Fibroblast of pulmonary artery (primary cell): Measurements from ENCODE around the gene ALDH7A1.

Source experiments
- DNase-seq: peaks from one replicate; pipeline ENCODE4 v3.0.0-alpha.2; 2010; ENCODE audit warnings: low read depth
- H3K4me3 ChIP-seq: replicated peaks from 2 replicates; pipeline ENCODE4 v1.5.1; 2011; ENCODE audit warnings: low read depth, mild to moderate bottlenecking, control low read depth, low read length, moderate library complexity
- CTCF ChIP-seq: IDR thresholded peaks from 2 replicates; pipeline ENCODE4 v1.5.1; 2011; ENCODE audit warnings: mild to moderate bottlenecking, control low read depth, low read length, inconsistent platforms; ENCODE audit errors: missing control alignments

Gene ALDH7A1

DNA sequence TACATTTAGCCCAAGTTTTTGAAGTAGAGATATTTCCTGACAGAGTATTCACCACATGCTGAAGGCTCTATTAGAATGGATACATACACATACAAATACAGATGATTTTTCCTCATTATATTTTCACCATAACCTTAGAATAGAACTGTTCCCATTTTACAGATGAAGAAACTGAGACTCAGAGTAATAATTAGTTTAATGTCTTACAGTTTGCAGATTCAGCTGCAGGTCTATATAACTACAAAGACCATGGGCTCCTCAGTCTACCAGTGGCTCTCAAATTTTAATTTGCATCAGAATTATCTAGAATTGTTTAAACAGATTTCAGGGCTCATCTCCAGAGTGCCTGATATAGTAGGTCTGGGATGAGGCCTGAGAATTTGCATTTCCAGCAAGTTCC is 107.4 kb downstream of the ALDH7A1 start:
- no peak for TF ChIP-seq CTCF
- no peak overlapping the region for H3K4me3 ChIP-seq
- no peak for DNase-seq

DNA sequence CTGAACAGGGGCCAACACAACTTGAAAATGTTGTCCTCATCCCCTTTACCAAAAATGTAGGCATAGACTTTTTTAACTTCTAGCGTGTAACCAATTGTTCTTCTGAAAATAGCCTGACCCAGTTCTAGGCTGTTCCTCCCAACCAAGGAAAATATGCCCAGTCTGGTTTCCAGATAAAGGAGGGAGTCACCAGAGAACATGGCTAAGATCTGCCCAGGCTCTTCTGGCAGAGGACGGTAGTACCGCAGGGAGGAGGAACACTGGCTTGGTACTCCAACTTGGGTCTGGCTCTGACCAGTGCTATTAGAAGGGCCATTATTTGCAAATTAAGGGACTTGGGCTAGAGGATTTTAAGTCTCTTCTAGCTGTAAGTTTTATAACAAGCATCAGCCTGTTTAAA is 108.7 kb downstream of the ALDH7A1 start:
- no peak for TF ChIP-seq CTCF
- no peak overlapping the region for H3K4me3 ChIP-seq
- no peak for DNase-seq

- no peak for DNase-seq
- no peak for TF ChIP-seq CTCF
- H3K4me3 ChIP-seq, result no peak overlapping the region
These were observed 110.8 kb downstream of the ALDH7A1 start for GRCh38 chr5:126484253-126484652.

- no peak for TF ChIP-seq CTCF
- H3K4me3 ChIP-seq, result no peak overlapping the region
- peak; percentile 47 for DNase-seq
These were observed 111.9 kb downstream of the ALDH7A1 start for GRCh38 chr5:126483156-126483555.

- H3K4me3 ChIP-seq, result no peak overlapping the region
- TF ChIP-seq CTCF, result no peak
- no peak for DNase-seq
These were observed 112.4 kb downstream of the ALDH7A1 start for GRCh38 chr5:126482591-126482990.

DNA sequence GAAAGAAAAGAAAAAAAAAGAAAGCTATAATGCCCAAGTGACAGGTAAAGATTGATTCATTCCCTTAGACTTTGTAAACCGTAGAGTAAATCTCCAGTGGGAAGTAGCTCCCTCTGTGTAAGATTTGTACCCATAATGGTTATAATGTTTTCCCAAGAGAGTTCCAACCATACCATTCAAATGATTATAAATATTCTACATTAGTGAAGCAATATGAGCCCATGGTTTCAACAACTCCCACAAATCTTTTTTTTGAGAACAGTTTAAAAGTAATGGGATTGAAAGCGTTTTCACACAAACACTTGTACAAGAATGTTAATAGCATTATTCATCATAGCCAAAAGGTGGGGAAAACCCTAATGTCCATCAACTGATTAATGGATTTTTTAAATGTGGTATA is 113.8 kb downstream of the ALDH7A1 start:
- no peak for TF ChIP-seq CTCF
- peak; percentile 16 for DNase-seq
- no peak overlapping the region for H3K4me3 ChIP-seq
